Keratinocyte (primary cell): Measurements from ENCODE around the gene ARHGEF38.

Experiments
- EZH2 ChIP-seq: IDR thresholded peaks from one replicate; pipeline ENCODE4 v1.6.1; 2012; ENCODE audit warnings: inconsistent platforms, mild to moderate bottlenecking, low read length, moderate library complexity
- TF ChIP-seq, protein P1 (sequence below), 3 experiments: IDR thresholded peaks in 1 of 3; conservative IDR thresholded peaks in 1 of 3; optimal IDR thresholded peaks in 1 of 3; 2 replicates in 2 of 3; 3 replicates in 1 of 3; pipeline versions ENCODE3 to v1.5.1; 2011; ENCODE audit warnings: low read length in 3 of 3, mild to moderate bottlenecking in 3 of 3, moderate library complexity in 2 of 3, control low read depth in 1 of 3, inconsistent platforms in 1 of 3; ENCODE audit not compliant: insufficient read depth in 2 of 3; ENCODE audit errors: extremely low read depth in 1 of 3

DNA sequence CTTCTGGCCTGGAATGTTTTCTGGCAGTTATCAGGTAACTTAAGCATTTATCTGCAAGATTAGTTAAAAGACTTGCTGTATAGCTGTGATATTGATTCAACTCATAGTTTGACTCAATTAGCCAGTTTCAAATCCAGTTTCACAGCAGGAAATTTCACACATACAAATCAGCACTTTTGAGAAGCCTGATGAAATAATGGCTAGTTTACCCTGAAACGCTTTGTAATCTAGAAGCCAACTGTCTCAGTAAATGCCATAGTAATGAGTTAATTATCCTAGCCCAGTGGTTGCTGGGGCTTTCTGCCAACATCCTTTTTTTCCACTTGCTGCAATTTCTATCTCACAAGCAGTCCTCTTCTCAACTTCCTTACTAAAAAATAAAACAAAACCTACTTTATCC lies 53.1 kb downstream of the ARHGEF38 start:
- no peak for TF ChIP-seq EZH2
- TF ChIP-seq, protein P1, sequence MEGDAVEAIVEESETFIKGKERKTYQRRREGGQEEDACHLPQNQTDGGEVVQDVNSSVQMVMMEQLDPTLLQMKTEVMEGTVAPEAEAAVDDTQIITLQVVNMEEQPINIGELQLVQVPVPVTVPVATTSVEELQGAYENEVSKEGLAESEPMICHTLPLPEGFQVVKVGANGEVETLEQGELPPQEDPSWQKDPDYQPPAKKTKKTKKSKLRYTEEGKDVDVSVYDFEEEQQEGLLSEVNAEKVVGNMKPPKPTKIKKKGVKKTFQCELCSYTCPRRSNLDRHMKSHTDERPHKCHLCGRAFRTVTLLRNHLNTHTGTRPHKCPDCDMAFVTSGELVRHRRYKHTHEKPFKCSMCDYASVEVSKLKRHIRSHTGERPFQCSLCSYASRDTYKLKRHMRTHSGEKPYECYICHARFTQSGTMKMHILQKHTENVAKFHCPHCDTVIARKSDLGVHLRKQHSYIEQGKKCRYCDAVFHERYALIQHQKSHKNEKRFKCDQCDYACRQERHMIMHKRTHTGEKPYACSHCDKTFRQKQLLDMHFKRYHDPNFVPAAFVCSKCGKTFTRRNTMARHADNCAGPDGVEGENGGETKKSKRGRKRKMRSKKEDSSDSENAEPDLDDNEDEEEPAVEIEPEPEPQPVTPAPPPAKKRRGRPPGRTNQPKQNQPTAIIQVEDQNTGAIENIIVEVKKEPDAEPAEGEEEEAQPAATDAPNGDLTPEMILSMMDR (optimal IDR thresholded peaks at IDR 0.05 in 1 of 3, IDR thresholded peaks at IDR 0.05 in 1 of 3, conservative IDR thresholded peaks at IDR 0.05 in 1 of 3; ENCODE audit: extremely low read depth in 1 of 3, insufficient read depth in 2 of 3, low read length in 3 of 3): no peak
